Aorta (tissue), 5 donors: Measurements from ENCODE around the gene MGME1. TPM values are rescaled to one million over a fixed set of nuclear protein-coding genes. Genes with fewer than 3 reads are reported as not detected.

Experiments
- ATAC-seq: fragments of 200-7000 bp; cut with Tn5 transposase; one replicate; pipeline ENCODE4 v1.9.1; 2022; ENCODE audit warnings: moderate library complexity; ENCODE audit not compliant: low FRiP score
- DNase-seq, 2 donors: peaks; one replicate each; pipeline ENCODE4 v3.0.0-alpha.2; 2020
- H3K27ac ChIP-seq, 2 donors: one replicate each; pipeline ENCODE4 v1.5.1; 2013; ENCODE audit warnings: low read length in 2 of 2, mild to moderate bottlenecking in 2 of 2, moderate library complexity in 2 of 2, control low read depth in 1 of 2, inconsistent platforms in 1 of 2, low read depth in 1 of 2
- H3K27me3 ChIP-seq, 2 donors: one replicate each; pipeline ENCODE4 v1.6.1; 2013; ENCODE audit warnings: control low read depth in 1 of 2, low read length in 1 of 2, mild to moderate bottlenecking in 1 of 2, moderate library complexity in 1 of 2; ENCODE audit not compliant: insufficient read depth in 2 of 2, control insufficient read depth in 1 of 2
- H3K36me3 ChIP-seq, 2 donors: one replicate each; pipeline ENCODE4 v1.6.1; 2013; ENCODE audit warnings: control low read depth in 1 of 2, low read length in 1 of 2, mild to moderate bottlenecking in 1 of 2; ENCODE audit not compliant: insufficient read depth in 2 of 2, control insufficient read depth in 1 of 2
- H3K4me1 ChIP-seq, 2 donors: one replicate each; pipeline ENCODE4 v1.6.1; 2013; ENCODE audit warnings: low read length in 2 of 2, control low read depth in 1 of 2, mild to moderate bottlenecking in 1 of 2, moderate library complexity in 1 of 2; ENCODE audit not compliant: insufficient read depth in 2 of 2, control insufficient read depth in 1 of 2
- H3K4me3 ChIP-seq, 2 donors: one replicate each; pipeline ENCODE4 v1.5.1; 2013; ENCODE audit warnings: low read length in 2 of 2, control low read depth in 1 of 2, mild to moderate bottlenecking in 1 of 2
- H3K9me3 ChIP-seq: one replicate; pipeline ENCODE4 v1.6.1; 2013; ENCODE audit warnings: mild to moderate bottlenecking, low read length; ENCODE audit not compliant: control insufficient read depth
- WGBS, 2 donors: extraction: QIAGEN DNeasy Blood & Tissue Kit; methylation state at CpG; one replicate each; pipeline ENCODE4 v1.1.7; 2013; 5-methylcytosine and 5-hydroxymethylcytosine counted together
- intact Hi-C, 2 donors: fragments of 100-400 bp; cut with DNase I; formaldehyde crosslinking; loops; one replicate each; pipeline versions ENCODE4 v1.14.2 to v1.15.0; 2022
- polyA plus RNA-seq, 2 donors: library from polyadenylated mRNA; stranded (reverse); fragments of 200-250 nt; gene quantifications; one replicate each; pipeline ENCODE4 v1.2.3, GENCODE V29; 2013
- total RNA-seq, 2 donors: library from RNA; stranded (reverse); fragmentation: NEBNext Ultra II Directional; extraction: Animal tissue kit (Norgen Biotek cat#: 25700); gene quantifications; one replicate each; pipeline ENCODE4 v1.2.1, GENCODE V29; 2021
- donor health status: healthy with polysubstance abuse.
- donor health status: Bipolar disorder and iron deficiency.
- donor health status: DM: no; HTN: no; CAD: no.
- donor health status: DM: no; HTN: no; CAD: no.
- donor health status: DM: yes; HTN: yes; CAD: no.

The MGME1 gene
- total and polyA plus RNA-seq, 4 donors, result 8.8 to 14.7 (median 12.1) TPM

DNA sequence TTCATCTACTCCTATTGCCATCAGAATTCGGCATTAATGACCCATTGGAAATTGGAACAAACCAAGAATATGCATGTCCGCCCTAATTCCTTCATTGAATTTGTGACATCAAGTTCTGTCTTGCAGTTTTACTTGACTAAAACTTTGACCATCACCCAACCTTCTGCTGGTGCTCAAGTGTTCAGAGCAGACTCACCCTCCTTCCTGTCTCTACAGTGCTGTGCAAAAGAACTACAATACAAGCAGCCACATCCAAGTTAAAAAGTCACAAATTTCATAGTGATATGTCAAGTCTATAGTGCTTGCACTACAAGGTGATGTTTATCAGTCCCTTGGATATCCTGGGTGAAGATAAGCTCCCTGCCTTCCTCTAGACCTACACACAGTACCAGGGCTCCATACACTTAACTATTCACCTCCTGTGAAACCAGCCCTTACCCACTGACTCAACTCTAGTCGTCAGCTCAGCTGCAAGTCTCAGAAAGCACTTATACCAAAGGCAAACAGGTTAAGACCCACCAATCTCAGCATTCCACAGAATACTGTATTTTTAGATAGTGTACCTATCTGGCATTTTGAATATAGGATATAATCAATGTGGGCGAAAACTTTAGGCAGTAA lies 23.9 kb upstream of the MGME1 start:
- 91 to 97% methylated on average over 4 of the region's 4 CpGs for WGBS, 2 donors

DNA sequence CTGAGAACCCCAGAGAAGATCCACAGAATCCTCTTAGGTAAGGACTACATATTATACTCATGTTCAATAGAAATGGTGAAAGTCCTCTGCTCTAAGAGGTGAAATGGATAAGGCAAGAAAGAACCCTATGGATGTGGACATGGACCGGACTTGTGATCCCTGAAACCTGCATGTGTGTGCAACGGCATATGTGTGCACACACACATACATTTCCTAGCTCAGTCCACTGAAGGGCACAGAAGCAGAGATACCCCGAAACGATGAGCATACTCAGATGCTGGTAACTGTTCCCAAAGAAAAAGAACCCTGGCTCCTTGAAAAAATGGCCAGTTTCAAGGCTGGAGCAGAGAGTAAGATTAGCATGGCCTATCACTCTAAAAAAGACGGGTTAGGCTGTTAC lies 22.8 kb upstream of the MGME1 start:
- ATAC-seq (no peak), DNase-seq (no peak)
- H3K27me3 ChIP-seq, result no peaks in the 10 kb centered on the region
- WGBS, 2 donors, result 90 to 94% methylated on average over 5 of the region's 5 CpGs
- no peak overlapping the region for H3K27ac ChIP-seq
- H3K4me1 ChIP-seq, result no peaks in the 10 kb centered on the region
- no peak overlapping the region for H3K4me3 ChIP-seq
- peaks cover 10 to 11% of the 10 kb centered on the region in 2 donors for H3K36me3 ChIP-seq
- no peaks in the 10 kb centered on the region for H3K9me3 ChIP-seq
- intact Hi-C loops, result no loop called here

More for the DNA sequence above, 23.9 kb upstream of the MGME1 start:
- H3K4me3 ChIP-seq, result no peak overlapping the region
- intact Hi-C loops, result no loop called here
- ATAC-seq (no peak), DNase-seq (no peak)
- H3K27me3 ChIP-seq, result no peaks in the 10 kb centered on the region
- H3K9me3 ChIP-seq, result no peaks in the 10 kb centered on the region
- peaks cover 4 to 8% of the 10 kb centered on the region in 2 donors for H3K36me3 ChIP-seq
- H3K27ac ChIP-seq, result no peak overlapping the region
- H3K4me1 ChIP-seq, result no peaks in the 10 kb centered on the region

DNA sequence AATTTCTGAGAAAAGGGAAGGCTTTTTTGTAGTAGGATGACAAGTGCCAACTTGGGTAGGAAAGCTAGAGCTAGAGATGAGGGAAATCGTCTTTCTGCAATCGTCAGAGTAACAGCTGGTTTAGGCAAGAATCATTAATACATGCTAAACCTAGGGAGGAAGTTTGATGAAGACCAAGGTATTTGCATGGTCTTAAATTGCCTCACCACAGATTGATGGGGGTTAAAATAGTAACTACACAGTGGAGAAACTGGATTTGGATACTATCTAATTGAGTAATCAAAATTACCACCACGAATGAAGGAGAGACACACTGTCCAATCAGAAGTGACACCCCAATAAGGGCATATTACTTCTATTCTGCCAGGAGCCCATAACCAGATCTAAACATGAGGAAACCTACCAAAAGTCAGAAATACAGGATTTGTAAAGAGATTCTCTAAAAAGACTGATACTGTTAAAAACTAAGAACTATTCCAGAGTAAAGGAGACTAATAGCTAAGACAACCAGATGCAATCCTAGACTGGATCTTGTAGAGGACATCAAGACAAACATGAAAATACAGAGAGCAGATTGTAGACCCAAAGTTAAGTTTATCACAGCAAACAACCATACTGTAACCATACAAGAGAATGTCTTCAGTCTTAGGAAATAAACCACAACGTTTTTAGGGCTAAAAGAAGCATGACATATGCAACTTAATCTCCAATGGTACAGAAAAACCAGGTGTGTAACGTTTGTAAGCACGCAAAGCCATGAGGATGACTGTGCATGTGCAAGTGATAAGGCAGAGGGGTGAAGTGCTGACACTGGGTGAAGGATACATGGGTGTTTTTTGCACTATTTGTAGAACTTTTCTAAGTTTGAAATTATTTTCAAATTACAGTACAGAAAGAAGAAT lies 22.0 kb upstream of the MGME1 start:
- ATAC-seq (no peak), DNase-seq (no peak)
- H3K36me3 ChIP-seq, result peaks cover 10 to 11% of the 10 kb centered on the region in 2 donors
- H3K9me3 ChIP-seq, result no peaks in the 10 kb centered on the region
- WGBS, 2 donors, result 72% methylated on average over 6 of the region's 6 CpGs
- H3K4me3 ChIP-seq, result no peak overlapping the region
- intact Hi-C loops, result no loop called here
- H3K27ac ChIP-seq, result no peak overlapping the region
- no peaks in the 10 kb centered on the region for H3K27me3 ChIP-seq
- H3K4me1 ChIP-seq, result no peaks in the 10 kb centered on the region

DNA sequence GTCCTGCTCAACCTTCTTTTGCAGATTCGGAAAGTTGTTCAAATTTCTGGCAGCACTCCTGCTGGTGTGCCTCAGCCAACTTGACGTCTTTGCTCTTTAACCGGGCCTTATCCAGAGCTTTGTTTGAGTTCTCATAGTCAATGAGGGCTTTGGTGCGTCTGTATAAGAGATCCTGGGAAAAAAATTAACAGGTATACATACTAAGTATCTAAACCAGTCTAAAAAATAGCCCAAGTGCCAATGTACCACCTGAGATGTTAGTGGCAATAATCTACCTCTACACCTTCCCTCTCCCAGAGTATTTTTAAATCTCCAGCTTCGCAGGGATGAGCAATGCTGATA lies 21.4 kb upstream of the MGME1 start:
- Histone ChIP-seq H3K27ac (no peak overlapping the region), H3K4me3 (no peak overlapping the region), H3K4me1 (no peaks in the 10 kb centered on the region), H3K36me3 (peaks cover 9 to 11% of the 10 kb centered on the region in 2 donors), H3K27me3 (no peaks in the 10 kb centered on the region), H3K9me3 (no peaks in the 10 kb centered on the region)
- DNase-seq, result no peak
- WGBS, 2 donors, result 29 to 32% methylated on average over 5 of the region's 5 CpGs
- intact Hi-C loops, result no loop called here
- ATAC-seq, result no peak

DNA sequence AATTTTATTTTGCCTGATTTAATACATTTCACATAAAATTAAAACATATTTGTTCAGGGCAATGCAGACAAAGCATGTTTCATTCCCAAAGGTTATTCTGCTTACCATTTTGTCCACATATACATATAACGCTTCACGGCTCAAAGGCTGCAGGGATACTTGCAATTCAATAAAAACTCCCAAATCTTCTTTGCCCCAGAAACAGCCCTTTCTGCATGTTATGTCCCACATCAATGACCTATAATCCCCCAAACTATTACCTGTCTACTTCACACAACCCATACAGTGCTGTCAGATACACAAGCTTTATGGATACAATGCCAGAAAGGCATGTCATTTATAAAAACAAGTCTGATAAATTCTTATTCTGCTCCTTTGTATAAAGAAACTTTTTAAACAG lies 20.4 kb upstream of the MGME1 start:
- intact Hi-C loops, result no loop called here
- Histone ChIP-seq H3K27me3 (no peaks in the 10 kb centered on the region), H3K27ac (no peak overlapping the region), H3K4me1 (no peaks in the 10 kb centered on the region), H3K36me3 (peaks cover 9 to 10% of the 10 kb centered on the region in 2 donors), H3K4me3 (no peak overlapping the region), H3K9me3 (no peaks in the 10 kb centered on the region)
- ATAC-seq (no peak), DNase-seq (no peak)
- 95 to 97% methylated on average over 2 of the region's 2 CpGs for WGBS, 2 donors

DNA sequence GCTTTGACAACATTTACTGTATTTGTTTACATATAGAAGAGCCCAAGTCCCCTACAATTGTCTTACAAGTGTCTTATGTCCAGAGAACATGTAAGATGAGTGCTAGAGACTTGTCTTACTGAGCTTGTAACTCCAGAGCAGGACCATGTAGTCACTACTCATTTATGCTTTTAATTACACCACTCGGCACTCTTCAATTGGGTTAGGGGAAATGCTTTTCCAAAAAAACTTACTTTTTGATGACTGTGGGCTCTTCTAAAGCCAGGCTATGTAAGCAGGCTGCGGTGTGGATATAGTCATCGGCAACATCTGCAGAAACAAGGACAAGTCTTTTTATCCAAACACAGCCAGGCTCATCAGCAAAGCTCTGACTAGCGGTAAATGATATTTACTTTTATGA lies 18.9 kb upstream of the MGME1 start:
- no peaks in the 10 kb centered on the region for H3K27me3 ChIP-seq
- H3K36me3 ChIP-seq, result peaks cover 9 to 13% of the 10 kb centered on the region in 2 donors
- no peak overlapping the region for H3K27ac ChIP-seq
- WGBS, 2 donors, result 97 to 98% methylated on average over 4 of the region's 4 CpGs
- no peak for ATAC-seq
- no peak overlapping the region for H3K4me3 ChIP-seq
- intact Hi-C loops, result no loop called here
- H3K9me3 ChIP-seq, result no peaks in the 10 kb centered on the region
- no peaks in the 10 kb centered on the region for H3K4me1 ChIP-seq
- DNase-seq, result no peak

DNA sequence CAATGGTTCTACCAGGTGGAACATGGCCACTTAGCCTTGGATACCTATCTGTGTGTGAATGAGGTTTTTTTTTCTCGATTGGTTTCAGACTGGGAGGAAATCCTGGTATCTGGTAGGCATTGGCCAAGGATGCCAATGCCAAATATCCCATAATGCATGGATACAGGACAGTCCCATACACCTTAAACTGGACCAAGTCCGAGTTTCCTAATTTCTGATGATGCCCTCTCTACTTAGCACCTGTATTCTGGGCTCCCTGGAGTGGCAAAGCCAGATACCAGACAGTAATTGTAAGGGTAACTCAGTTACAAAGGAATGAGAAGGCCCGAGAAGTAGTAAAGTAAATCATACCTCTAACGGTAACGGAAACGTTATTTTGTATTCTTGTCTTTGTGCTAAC lies 18.1 kb upstream of the MGME1 start:
- H3K9me3 ChIP-seq, result no peaks in the 10 kb centered on the region
- no peaks in the 10 kb centered on the region for H3K4me1 ChIP-seq
- H3K27me3 ChIP-seq, result no peaks in the 10 kb centered on the region
- no peak overlapping the region for H3K4me3 ChIP-seq
- DNase-seq, result no peak
- 82 to 86% methylated on average over 6 of the region's 6 CpGs for WGBS, 2 donors
- peaks cover 9 to 13% of the 10 kb centered on the region in 2 donors for H3K36me3 ChIP-seq
- ATAC-seq, result no peak
- intact Hi-C loops, result no loop called here
- H3K27ac ChIP-seq, result no peak overlapping the region

DNA sequence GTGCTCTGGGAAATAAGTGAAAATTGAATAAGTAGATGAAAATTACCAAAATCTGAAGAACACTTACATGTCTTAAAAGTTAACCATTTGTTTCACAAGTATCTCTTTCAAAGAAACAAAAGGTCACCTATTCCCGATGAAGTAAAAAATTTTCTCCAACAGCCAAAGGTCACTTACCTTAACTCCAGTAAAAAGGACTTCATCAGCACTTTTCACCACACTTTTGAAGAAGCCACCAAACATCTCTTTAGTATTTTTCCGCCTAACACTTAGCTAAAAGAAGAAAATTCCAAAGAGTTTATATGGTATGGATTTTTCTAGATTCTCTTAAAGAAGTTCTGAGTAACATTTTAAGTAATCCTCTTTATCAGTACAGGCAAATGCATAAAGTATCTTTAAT lies 17.5 kb upstream of the MGME1 start:
- DNase-seq (no peak), ATAC-seq (no peak)
- Histone ChIP-seq H3K27ac (no peak overlapping the region), H3K4me1 (no peaks in the 10 kb centered on the region), H3K4me3 (no peak overlapping the region), H3K36me3 (peaks cover 5 to 13% of the 10 kb centered on the region in 2 donors), H3K27me3 (no peaks in the 10 kb centered on the region), H3K9me3 (no peaks in the 10 kb centered on the region)
- intact Hi-C loops, result no loop called here
- 94 to 95% methylated on average over 2 of the region's 2 CpGs for WGBS, 2 donors
